GM21529 (cell line): Measurements from ENCODE around the gene LYVE1.

Source experiments
- ATAC-seq: cut with Tn5 transposase; IDR thresholded peaks from one replicate; pipeline ENCODE4 v1.9.1; 2021; ENCODE audit not compliant: unreplicated experiment

LYVE1 gene

GRCh38 chr11:10526974-10527918, 41.2 kb downstream of the LYVE1 start:
- ATAC-seq = peak; percentile 88

- ATAC-seq = no peak
Measured at GRCh38 chr11:10524471-10524870, 44.0 kb downstream of the LYVE1 start.

- ATAC-seq = no peak
Measured at GRCh38 chr11:10522921-10523320, 45.5 kb downstream of the LYVE1 start.

GRCh38 chr11:10522276-10522675, 46.2 kb downstream of the LYVE1 start:
- no peak for ATAC-seq

- no peak for ATAC-seq
Measured at GRCh38 chr11:10520562-10520961, 47.9 kb downstream of the LYVE1 start.

GRCh38 chr11:10519630-10520029, 48.8 kb downstream of the LYVE1 start:
- no peak for ATAC-seq

GRCh38 chr11:10518891-10519290, 49.6 kb downstream of the LYVE1 start:
- ATAC-seq = no peak

- no peak for ATAC-seq
Measured at GRCh38 chr11:10518123-10518522, 50.3 kb downstream of the LYVE1 start.

- no peak for ATAC-seq
Measured at GRCh38 chr11:10515418-10515817, 53.0 kb downstream of the LYVE1 start.

- ATAC-seq = no peak
Measured at GRCh38 chr11:10514709-10515108, 53.8 kb downstream of the LYVE1 start.

- ATAC-seq = no peak
Measured at GRCh38 chr11:10514202-10514601, 54.3 kb downstream of the LYVE1 start.

GRCh38 chr11:10511181-10511621, 57.3 kb downstream of the LYVE1 start:
- no peak for ATAC-seq
